ENCODE measurements around the gene BBS9.
"Not testable (repeated sequence)": the region's sequence is repeated elsewhere in the genome, so short reads cannot be mapped to it uniquely, and the experiment has no call there.

BBS9 gene

DNA sequence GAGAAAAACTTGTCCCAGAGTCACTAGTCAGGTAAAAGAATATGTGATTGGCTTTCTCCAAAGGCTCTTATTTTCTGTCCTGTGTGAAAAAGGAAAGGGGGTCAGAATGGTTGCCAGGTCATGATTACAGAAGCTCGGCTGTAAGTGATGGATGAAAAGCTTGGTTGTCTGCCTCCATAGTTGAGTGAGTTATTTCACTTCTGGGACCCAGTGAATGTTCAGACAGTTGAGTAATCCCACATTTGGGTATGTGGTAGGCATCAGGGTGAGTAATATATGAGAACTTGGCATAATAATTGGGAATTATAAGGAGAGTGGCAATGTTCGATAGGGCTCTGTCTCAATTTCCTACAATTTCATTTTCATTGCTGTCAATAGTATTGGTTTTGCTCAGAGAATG, 72.5 kb downstream of the BBS9 start:
- ATAC-seq, result no peak

GRCh38 chr7:33210958-33211357, 81.6 kb downstream of the BBS9 start:
- no peak for ATAC-seq

GRCh38 chr7:33212144-33212543, 82.8 kb downstream of the BBS9 start:
- ATAC-seq, result no peak

- no peak for ATAC-seq
These were observed 86.6 kb downstream of the BBS9 start for GRCh38 chr7:33215992-33216391.

- no peak for ATAC-seq
These were observed 88.2 kb downstream of the BBS9 start for GRCh38 chr7:33217595-33217994.

GRCh38 chr7:33218841-33219535, 89.6 kb downstream of the BBS9 start:
- ATAC-seq, result not testable (repeated sequence)

DNA sequence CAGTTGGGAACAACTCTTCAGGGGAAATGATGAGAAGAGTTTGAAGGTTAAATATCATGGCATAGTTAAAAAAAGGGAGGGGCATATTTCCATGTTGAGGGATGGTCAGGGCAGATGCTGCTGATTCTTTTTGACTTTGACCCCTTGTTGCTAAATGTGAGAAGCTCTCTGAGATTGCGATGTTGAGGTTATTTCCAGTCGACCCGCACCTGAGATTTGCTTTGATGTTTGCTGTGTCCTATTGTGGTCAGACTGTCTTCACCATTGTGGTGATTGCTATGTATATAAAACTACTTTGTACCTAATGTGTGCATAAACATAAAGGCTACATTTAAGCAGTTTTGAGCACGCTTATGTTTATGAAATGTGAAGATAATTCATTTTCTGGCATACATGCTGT, 90.9 kb downstream of the BBS9 start:
- ATAC-seq, result no peak

DNA sequence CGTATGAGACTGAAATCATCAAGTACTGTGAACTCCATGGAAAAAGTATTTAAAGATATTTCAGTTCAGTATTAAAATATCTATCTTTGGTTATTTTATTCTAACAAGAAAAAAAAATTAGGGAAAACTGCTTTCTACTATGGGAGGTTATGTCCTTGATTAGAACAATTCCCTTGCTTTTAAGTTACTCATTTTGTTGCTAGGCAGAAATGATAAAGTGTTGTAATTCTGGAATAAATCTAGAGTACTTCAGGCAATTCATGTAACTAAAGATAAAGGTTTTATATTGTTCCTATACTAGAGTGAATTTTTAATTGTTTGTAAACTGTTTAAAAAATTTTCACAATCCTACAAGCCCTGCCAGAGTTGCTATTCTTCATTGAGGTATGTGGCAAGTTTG, 92.0 kb downstream of the BBS9 start:
- no peak for ATAC-seq

- ATAC-seq, result no peak
These were observed 103.3 kb downstream of the BBS9 start for GRCh38 chr7:33232632-33233145.

GRCh38 chr7:33233659-33234058, 104.3 kb downstream of the BBS9 start:
- no peak for ATAC-seq

- ATAC-seq, result no peak
These were observed 107.7 kb downstream of the BBS9 start for GRCh38 chr7:33237036-33237435.

- no peak for ATAC-seq
These were observed 114.0 kb downstream of the BBS9 start for GRCh38 chr7:33243319-33243881.

DNA sequence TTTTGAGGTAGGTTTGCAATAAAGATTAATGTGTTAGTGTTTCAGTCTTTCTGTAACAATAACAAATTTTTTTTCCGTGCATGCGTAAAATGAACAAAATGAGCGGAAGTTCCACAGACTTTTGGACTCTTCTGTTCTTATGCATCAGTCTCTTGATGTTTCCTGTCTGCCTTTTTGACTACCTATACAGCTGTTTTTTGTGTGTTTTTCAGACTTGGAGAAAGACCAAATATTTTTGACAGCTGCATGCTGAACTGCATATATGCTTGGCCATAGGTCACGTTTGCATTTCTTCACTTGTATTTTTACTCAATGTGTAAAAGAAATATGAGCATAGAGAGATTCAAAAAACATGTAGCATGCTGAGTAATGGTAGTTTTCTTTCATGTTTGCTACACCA, 119.3 kb downstream of the BBS9 start:
- no peak for ATAC-seq

DNA sequence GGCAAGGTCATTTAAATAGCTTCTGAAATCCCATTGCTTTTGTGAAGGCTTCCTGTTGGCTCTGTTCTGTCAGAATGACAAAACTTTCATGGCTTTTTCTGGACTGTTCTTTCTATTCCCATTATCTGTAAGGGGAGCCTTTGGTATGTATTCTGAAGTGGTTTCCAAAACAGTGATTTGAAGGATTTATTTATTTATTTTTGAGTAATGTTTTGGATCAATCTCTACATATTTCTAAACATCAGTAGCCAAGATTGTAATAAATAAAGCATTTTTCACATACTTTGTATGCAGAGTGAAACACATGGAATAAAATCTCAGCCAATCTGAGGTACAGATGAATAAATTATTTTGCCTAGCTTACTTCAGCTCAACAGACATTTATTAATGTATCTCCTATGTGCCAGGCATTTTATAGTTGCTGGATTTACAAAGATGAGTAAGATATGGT, 121.1 kb downstream of the BBS9 start:
- no peak for ATAC-seq

DNA sequence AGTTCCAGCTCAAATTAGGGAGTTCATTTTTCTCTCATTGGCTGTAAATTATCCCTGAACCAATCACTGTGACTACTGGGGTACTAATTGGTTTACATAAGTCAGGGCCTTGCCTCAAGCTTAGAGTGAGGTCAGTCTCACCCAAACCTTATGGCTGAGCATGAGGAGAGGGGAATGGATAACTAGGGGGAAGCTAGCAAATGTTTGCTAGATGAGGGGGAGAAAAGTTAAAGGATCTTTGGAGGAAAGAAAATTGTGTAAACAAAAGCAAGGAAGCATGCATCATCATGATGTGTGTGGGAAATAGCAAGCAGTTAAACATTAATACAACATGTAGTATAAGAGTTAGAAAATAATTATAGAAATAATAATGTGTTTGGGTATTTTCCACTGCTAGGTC, 121.9 kb downstream of the BBS9 start:
- ATAC-seq, result no peak

GRCh38 chr7:33258491-33258951, 129.2 kb downstream of the BBS9 start:
- no peak for ATAC-seq

DNA sequence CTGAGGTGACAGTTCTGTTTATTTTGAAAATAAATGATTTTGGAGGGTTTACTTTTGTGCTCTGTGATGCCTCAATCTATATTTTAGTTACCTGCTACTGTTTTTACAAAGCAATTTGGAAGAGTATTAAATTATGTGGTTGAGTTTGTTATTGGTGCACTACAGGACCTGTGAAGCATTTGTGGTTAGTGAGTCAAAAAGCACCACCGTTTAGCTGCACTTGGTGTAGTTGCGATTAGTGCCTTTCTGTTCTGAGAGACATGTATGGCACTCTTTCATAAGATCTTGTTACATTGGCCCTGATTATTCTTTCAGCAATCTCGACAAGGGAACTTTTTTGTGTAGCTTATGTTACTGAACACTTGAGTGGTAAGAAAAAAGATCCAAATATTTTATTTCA, 132.2 kb downstream of the BBS9 start:
- peak; percentile 68 to 82 for ATAC-seq

- ATAC-seq, result no peak
These were observed 133.1 kb downstream of the BBS9 start for GRCh38 chr7:33262476-33262875.

GRCh38 chr7:33271839-33272371, 142.5 kb downstream of the BBS9 start:
- not testable (repeated sequence) for ATAC-seq

DNA sequence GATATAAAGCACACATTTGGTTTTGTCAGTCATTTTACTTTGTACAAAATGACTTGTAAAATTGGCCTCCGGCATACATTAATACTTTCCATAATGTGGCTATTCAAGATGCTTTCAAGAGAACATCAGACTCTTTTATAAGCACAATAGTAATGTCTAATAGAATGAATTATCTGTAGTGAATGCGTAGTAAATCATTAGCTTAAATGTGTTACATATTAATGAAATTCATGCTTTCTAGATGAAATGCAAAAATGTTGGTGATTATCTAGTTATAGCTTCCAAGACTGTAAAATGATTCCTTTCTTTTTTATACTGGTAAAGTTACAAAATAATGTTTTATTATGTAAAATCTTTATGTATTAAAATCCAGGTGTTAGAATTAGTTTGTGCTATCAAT, 144.0 kb downstream of the BBS9 start:
- ATAC-seq, result no peak

DNA sequence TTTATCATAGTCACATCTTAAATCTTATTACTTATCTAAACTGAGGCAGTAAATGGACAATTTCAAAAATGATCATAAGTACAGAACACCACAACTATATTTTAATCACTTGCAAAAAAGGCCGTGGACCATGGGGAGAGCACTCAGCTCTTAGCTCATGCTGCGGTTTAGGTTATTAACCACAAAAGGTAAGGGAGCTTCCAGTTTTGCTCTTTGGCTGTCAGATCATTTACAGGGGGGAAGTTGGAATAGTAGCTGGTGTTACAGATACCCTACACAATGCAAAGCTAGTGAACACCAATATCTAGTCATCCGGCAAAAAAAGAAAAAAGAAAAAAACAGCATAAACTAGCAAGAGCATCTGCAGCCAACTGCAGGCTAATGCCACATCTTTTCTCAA, 147.0 kb downstream of the BBS9 start:
- no peak for ATAC-seq

GRCh38 chr7:33276729-33277128, 147.4 kb downstream of the BBS9 start:
- ATAC-seq, result no peak

DNA sequence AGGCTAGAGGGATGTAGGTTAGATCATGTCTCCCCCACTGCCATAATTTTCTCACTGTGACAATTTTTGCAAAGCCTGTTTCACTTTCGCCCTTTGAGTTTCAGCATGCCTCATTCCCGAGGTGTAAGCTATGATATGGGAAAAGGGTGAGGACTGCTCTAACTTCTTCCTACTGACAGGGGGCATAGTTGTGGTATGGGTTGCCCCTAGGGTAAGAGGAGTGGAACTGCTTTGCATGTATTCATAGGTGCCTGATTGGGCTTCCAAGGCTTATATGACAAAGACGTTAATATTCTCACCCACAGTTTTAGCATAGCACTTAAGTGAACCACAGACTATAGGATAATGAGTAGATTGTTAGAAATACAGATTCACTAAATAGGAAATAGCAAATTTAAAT, 148.7 kb downstream of the BBS9 start:
- ATAC-seq, result no peak

DNA sequence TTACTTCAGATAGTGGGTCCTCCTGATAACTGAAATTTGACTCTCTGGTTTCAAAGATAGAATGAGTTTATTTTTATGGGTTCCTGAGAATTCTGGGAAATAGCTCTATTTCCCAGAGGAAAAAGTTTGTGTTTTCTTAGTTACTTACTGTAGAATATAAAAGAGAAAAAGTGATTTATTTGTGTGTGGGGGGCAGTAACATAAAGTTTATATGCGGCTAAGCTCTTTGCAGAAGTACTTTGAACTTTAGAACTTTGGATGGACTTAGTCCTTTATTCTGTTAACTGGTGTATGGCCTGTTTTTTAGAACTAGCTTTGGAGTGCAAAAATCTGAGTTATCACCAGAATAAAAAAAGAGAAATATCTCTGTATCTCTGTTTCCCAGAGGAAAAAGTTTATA, 157.1 kb downstream of the BBS9 start:
- no peak for ATAC-seq
